Middle frontal gyrus (tissue), 1 donor: Measurements from ENCODE around the gene KIAA1671.
"Not testable (repeated sequence)": the region's sequence is repeated elsewhere in the genome, so short reads cannot be mapped to it uniquely, and the experiment has no call there.

ENCODE experiments used
- DNase-seq: peaks from one replicate; pipeline ENCODE4 v3.0.0-alpha.2; 2015; ENCODE audit warnings: low spot score; ENCODE audit errors: extremely low spot score

Gene KIAA1671

GRCh38 chr22:25193548-25193947, 241.0 kb downstream of the KIAA1671 start:
- DNase-seq = no peak

- no peak for DNase-seq
Measured at GRCh38 chr22:25196326-25196725, 243.8 kb downstream of the KIAA1671 start.

- no peak for DNase-seq
Measured at GRCh38 chr22:25197340-25197739, 244.8 kb downstream of the KIAA1671 start.

- no peak for DNase-seq
Measured at GRCh38 chr22:25199731-25200520, 247.4 kb downstream of the KIAA1671 start, which contains the start of gene CRYBB3. CRYBB3 (plus strand) TSS chr22:25199858; CDS start chr22:25201397, 1,539 bp downstream.

GRCh38 chr22:25200967-25201366, 248.5 kb downstream of the KIAA1671 start:
- no peak for DNase-seq

- no peak for DNase-seq
Measured at GRCh38 chr22:25201557-25202273, 249.2 kb downstream of the KIAA1671 start.

GRCh38 chr22:25202290-25202921, 249.9 kb downstream of the KIAA1671 start:
- peak; percentile 33 for DNase-seq

GRCh38 chr22:25203082-25203481, 250.6 kb downstream of the KIAA1671 start:
- DNase-seq = no peak

GRCh38 chr22:25204547-25204946, 252.0 kb downstream of the KIAA1671 start:
- not testable (repeated sequence) for DNase-seq

- no peak for DNase-seq
Measured at GRCh38 chr22:25205847-25206246, 253.3 kb downstream of the KIAA1671 start.

GRCh38 chr22:25206998-25207397, 254.5 kb downstream of the KIAA1671 start:
- no peak for DNase-seq

- DNase-seq = no peak
Measured at GRCh38 chr22:25207553-25208157, 255.1 kb downstream of the KIAA1671 start.

GRCh38 chr22:25208328-25208727, 255.8 kb downstream of the KIAA1671 start:
- DNase-seq = no peak

- no peak for DNase-seq
Measured at GRCh38 chr22:25208743-25209505, 256.4 kb downstream of the KIAA1671 start.

GRCh38 chr22:25210793-25211192, 258.3 kb downstream of the KIAA1671 start:
- DNase-seq = no peak

- DNase-seq = no peak
Measured at GRCh38 chr22:25212337-25212736, 259.8 kb downstream of the KIAA1671 start.

- DNase-seq = no peak
Measured at GRCh38 chr22:25213221-25213620, 260.7 kb downstream of the KIAA1671 start.

- DNase-seq = no peak
Measured at GRCh38 chr22:25216230-25216629, 263.7 kb downstream of the KIAA1671 start.

GRCh38 chr22:25219211-25219689, 266.7 kb downstream of the KIAA1671 start, which contains the start of gene CRYBB2:
CRYBB2 (plus strand) TSS chr22:25219639; CDS start chr22:25221430, 1,791 bp downstream.
- no peak for DNase-seq

- no peak for DNase-seq
Measured at GRCh38 chr22:25219948-25220442, 267.5 kb downstream of the KIAA1671 start.
